ENCODE data around the gene PDE2A. TPM values are rescaled to one million over a fixed set of nuclear protein-coding genes. Genes with fewer than 3 reads are reported as not detected.

PDE2A gene
- total RNA-seq, 1 experiment from 2014 or later: 0.74 TPM

- H3K4me1 ChIP-seq (ENCODE audit: control insufficient read depth, insufficient read depth, low read length): no peaks in the 10 kb centered on the region
- no peaks in the 10 kb centered on the region for H3K36me3 ChIP-seq (ENCODE audit: control insufficient read depth, insufficient read depth, low read length)
- intact Hi-C loops (cut with micrococcal nuclease; ENCODE audit: unreplicated experiment) (no loop called here), in situ Hi-C loops (cut with HindIII; ENCODE audit: low pct_unique_long_range_greater_than_20kb, low sequenced_read_pairs) (no loop called here)
- TF ChIP-seq POLR2AphosphoS5 (IDR thresholded peaks at IDR 0.05; ENCODE audit: low read depth, low read length) (no peak), SIN3A (IDR thresholded peaks at IDR 0.05; ENCODE audit: borderline replicate concordance, insufficient read depth, low read depth, low read length) (no peak)
- TF ChIP-seq, protein P1, sequence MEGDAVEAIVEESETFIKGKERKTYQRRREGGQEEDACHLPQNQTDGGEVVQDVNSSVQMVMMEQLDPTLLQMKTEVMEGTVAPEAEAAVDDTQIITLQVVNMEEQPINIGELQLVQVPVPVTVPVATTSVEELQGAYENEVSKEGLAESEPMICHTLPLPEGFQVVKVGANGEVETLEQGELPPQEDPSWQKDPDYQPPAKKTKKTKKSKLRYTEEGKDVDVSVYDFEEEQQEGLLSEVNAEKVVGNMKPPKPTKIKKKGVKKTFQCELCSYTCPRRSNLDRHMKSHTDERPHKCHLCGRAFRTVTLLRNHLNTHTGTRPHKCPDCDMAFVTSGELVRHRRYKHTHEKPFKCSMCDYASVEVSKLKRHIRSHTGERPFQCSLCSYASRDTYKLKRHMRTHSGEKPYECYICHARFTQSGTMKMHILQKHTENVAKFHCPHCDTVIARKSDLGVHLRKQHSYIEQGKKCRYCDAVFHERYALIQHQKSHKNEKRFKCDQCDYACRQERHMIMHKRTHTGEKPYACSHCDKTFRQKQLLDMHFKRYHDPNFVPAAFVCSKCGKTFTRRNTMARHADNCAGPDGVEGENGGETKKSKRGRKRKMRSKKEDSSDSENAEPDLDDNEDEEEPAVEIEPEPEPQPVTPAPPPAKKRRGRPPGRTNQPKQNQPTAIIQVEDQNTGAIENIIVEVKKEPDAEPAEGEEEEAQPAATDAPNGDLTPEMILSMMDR (IDR thresholded peaks at IDR 0.05): no peak
- TF ChIP-seq, protein P2, sequence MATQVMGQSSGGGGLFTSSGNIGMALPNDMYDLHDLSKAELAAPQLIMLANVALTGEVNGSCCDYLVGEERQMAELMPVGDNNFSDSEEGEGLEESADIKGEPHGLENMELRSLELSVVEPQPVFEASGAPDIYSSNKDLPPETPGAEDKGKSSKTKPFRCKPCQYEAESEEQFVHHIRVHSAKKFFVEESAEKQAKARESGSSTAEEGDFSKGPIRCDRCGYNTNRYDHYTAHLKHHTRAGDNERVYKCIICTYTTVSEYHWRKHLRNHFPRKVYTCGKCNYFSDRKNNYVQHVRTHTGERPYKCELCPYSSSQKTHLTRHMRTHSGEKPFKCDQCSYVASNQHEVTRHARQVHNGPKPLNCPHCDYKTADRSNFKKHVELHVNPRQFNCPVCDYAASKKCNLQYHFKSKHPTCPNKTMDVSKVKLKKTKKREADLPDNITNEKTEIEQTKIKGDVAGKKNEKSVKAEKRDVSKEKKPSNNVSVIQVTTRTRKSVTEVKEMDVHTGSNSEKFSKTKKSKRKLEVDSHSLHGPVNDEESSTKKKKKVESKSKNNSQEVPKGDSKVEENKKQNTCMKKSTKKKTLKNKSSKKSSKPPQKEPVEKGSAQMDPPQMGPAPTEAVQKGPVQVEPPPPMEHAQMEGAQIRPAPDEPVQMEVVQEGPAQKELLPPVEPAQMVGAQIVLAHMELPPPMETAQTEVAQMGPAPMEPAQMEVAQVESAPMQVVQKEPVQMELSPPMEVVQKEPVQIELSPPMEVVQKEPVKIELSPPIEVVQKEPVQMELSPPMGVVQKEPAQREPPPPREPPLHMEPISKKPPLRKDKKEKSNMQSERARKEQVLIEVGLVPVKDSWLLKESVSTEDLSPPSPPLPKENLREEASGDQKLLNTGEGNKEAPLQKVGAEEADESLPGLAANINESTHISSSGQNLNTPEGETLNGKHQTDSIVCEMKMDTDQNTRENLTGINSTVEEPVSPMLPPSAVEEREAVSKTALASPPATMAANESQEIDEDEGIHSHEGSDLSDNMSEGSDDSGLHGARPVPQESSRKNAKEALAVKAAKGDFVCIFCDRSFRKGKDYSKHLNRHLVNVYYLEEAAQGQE (IDR thresholded peaks at IDR 0.05; ENCODE audit: insufficient read depth in 1 of 2, low read depth in 2 of 2, low read length in 1 of 2): no peak
- DNase-seq (ENCODE audit: low read depth, low spot score): no peak
- no TSS peak for BruUV-seq (replicated peaks)
- H3K9me3 ChIP-seq (ENCODE audit: control insufficient read depth, insufficient read depth, low read depth, low read length): no peaks in the 10 kb centered on the region
- H3K27me3 ChIP-seq (ENCODE audit: control insufficient read depth, insufficient read depth, low read length): no peaks in the 10 kb centered on the region
- no peak overlapping the region for H3K27ac ChIP-seq (ENCODE audit: low read length)
- no peak overlapping the region for H3K4me3 ChIP-seq (ENCODE audit: low read depth in 2 of 2, low read length in 2 of 2)
- POLR2A ChIA-PET: no interaction called here
- no peak for ATAC-seq
- CTCF ChIA-PET: no interaction called here
These were observed 36.9 kb upstream of the PDE2A start for GRCh38 chr11:72711141-72711540.

- ATAC-seq (no peak), DNase-seq (ENCODE audit: low read depth, low spot score) (no peak)
- BruUV-seq (replicated peaks): no TSS peak
- Histone ChIP-seq H3K27me3 (ENCODE audit: control insufficient read depth, insufficient read depth, low read length) (no peaks in the 10 kb centered on the region), H3K36me3 (ENCODE audit: control insufficient read depth, insufficient read depth, low read length) (no peaks in the 10 kb centered on the region), H3K27ac (ENCODE audit: low read length) (no peak overlapping the region), H3K4me3 (ENCODE audit: low read depth in 2 of 2, low read length in 2 of 2) (no peak overlapping the region), H3K9me3 (ENCODE audit: control insufficient read depth, insufficient read depth, low read depth, low read length) (no peaks in the 10 kb centered on the region), H3K4me1 (ENCODE audit: control insufficient read depth, insufficient read depth, low read length) (no peaks in the 10 kb centered on the region)
- intact Hi-C loops (cut with micrococcal nuclease; ENCODE audit: unreplicated experiment): no loop called here
- TF ChIP-seq, protein P2 (IDR thresholded peaks at IDR 0.05; ENCODE audit: insufficient read depth in 1 of 2, low read depth in 2 of 2, low read length in 1 of 2): no peak
- TF ChIP-seq SIN3A (IDR thresholded peaks at IDR 0.05; ENCODE audit: borderline replicate concordance, insufficient read depth, low read depth, low read length) (no peak), TCF7L2 (IDR thresholded peaks at IDR 0.05; ENCODE audit: low read depth, low read length) (no peak)
- CTCF ChIA-PET: no interaction called here
- in situ Hi-C loops (cut with HindIII; ENCODE audit: low pct_unique_long_range_greater_than_20kb, low sequenced_read_pairs): no loop called here
- POLR2A ChIA-PET: no interaction called here
These were observed 36.1 kb upstream of the PDE2A start for GRCh38 chr11:72710278-72710677.

All from Panc1 (cell line).